Neural cell (in vitro differentiated cells): ENCODE data around the gene SERPINB2.

Source experiments
- POLR2AphosphoS5 ChIP-seq: IDR thresholded peaks from 2 replicates; pipeline ENCODE4 v1.6.1; 2012
- RAD21 ChIP-seq: fragments of 450-650 bp; conservative IDR thresholded peaks from 2 replicates; pipeline ENCODE4 v1.6.1; 2014; ENCODE audit warnings: antibody characterized with exemption, mild to moderate bottlenecking, moderate library complexity
- TAF1 ChIP-seq: IDR thresholded peaks from 2 replicates; pipeline ENCODE4 v1.6.1; 2012; ENCODE audit warnings: low read depth
- TF ChIP-seq, protein P1 (sequence below): fragments of 450-650 bp; IDR thresholded peaks from 2 replicates; pipeline ENCODE4 v1.5.1; 2014; ENCODE audit warnings: antibody characterized with exemption, mild to moderate bottlenecking, moderate library complexity; ENCODE audit not compliant: poor library complexity, severe bottlenecking

DNA sequence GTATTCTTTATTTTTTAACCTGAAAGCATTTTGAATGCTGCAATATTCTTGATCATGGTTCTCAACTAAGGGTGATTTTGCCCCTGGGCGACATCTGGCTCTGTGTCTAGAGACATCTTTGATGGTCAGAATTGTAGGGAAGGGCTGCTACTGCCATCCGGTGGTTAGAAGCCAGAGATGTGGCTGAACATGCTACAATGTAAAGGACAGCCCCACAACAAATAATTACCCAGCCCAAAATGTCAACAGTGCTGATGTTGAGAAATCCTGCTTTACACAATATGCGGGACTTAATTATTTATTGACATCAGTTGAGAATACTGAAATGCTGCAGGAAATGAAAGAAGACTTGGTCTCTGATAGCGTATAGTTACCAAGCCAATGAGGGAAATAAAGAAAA is 37.5 kb upstream of the SERPINB2 start:
- TF ChIP-seq, protein P1, sequence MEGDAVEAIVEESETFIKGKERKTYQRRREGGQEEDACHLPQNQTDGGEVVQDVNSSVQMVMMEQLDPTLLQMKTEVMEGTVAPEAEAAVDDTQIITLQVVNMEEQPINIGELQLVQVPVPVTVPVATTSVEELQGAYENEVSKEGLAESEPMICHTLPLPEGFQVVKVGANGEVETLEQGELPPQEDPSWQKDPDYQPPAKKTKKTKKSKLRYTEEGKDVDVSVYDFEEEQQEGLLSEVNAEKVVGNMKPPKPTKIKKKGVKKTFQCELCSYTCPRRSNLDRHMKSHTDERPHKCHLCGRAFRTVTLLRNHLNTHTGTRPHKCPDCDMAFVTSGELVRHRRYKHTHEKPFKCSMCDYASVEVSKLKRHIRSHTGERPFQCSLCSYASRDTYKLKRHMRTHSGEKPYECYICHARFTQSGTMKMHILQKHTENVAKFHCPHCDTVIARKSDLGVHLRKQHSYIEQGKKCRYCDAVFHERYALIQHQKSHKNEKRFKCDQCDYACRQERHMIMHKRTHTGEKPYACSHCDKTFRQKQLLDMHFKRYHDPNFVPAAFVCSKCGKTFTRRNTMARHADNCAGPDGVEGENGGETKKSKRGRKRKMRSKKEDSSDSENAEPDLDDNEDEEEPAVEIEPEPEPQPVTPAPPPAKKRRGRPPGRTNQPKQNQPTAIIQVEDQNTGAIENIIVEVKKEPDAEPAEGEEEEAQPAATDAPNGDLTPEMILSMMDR, result peak; percentile 54
- no peak for TF ChIP-seq TAF1
- no peak for TF ChIP-seq POLR2AphosphoS5
- TF ChIP-seq RAD21, result peak; percentile 53
